SK-N-SH treated with all-trans-retinoic acid at 6 μM for 48 hours (cell line): Measurements from ENCODE around the gene PPARD.

Source experiments
- OSR1 ChIP-seq: fragments of 250-450 bp; sonication (Bioruptor Pico); IDR thresholded peaks from 2 replicates; pipeline ENCODE4 v1.8.0; 2022; ENCODE audit warnings: moderate library complexity, mild to moderate bottlenecking, inconsistent platforms
- TF ChIP-seq, protein P1 (sequence below): fragments of 250-450 bp; sonication (Bioruptor Pico); IDR thresholded peaks from 2 replicates; pipeline ENCODE4 v1.8.0; 2020; ENCODE audit warnings: mild to moderate bottlenecking, moderate library complexity, borderline replicate concordance

- TF ChIP-seq, protein P1, sequence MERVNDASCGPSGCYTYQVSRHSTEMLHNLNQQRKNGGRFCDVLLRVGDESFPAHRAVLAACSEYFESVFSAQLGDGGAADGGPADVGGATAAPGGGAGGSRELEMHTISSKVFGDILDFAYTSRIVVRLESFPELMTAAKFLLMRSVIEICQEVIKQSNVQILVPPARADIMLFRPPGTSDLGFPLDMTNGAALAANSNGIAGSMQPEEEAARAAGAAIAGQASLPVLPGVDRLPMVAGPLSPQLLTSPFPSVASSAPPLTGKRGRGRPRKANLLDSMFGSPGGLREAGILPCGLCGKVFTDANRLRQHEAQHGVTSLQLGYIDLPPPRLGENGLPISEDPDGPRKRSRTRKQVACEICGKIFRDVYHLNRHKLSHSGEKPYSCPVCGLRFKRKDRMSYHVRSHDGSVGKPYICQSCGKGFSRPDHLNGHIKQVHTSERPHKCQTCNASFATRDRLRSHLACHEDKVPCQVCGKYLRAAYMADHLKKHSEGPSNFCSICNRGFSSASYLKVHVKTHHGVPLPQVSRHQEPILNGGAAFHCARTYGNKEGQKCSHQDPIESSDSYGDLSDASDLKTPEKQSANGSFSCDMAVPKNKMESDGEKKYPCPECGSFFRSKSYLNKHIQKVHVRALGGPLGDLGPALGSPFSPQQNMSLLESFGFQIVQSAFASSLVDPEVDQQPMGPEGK = no peak
- no peak for TF ChIP-seq OSR1 (CRISPR knock-in tag)
Observed at GRCh38 chr6:35461270-35461669, 118.9 kb downstream of the PPARD start.
